Lower leg skin (tissue), 4 donors: ENCODE measurements around the gene SPEG. TPM values are rescaled to one million over a fixed set of nuclear protein-coding genes. Genes with fewer than 3 reads are reported as not detected.

Source experiments
- DNase-seq, 2 donors: peaks; one replicate each; pipeline ENCODE4 v3.0.0-alpha.2; 2019; ENCODE audit warnings: low spot score in 2 of 2
- H3K4me3 ChIP-seq: fragments of 200-600 bp; sonication (generic); 2 replicates; pipeline ENCODE4 v1.5.1; 2017; ENCODE audit warnings: mild to moderate bottlenecking, low read depth; ENCODE audit not compliant: poor library complexity, severe bottlenecking
- POLR2A ChIP-seq, 2 donors: fragments of 450-650 bp; IDR thresholded peaks; one replicate each; pipeline ENCODE4 v1.6.1; 2016 to 2017; ENCODE audit warnings: antibody characterized with exemption in 2 of 2, mild to moderate bottlenecking in 1 of 2, moderate library complexity in 1 of 2
- WGBS, 2 donors: methylation state at CpG; one replicate each; pipeline ENCODE4 v1.1.5; 2018; 5-methylcytosine and 5-hydroxymethylcytosine counted together
- intact Hi-C: fragments of 100-400 bp; cut with DNase I; formaldehyde crosslinking; loops from one replicate; pipeline ENCODE4 v1.15.0; 2023; ENCODE audit warnings: low total_unique reads
- total RNA-seq, 4 donors: library from RNA; depleted of rRNA; stranded (reverse); fragments of >200 nt; gene quantifications; one replicate each; pipeline ENCODE4 v1.1.0, GENCODE V29; 2016
- TF ChIP-seq, protein P1 (sequence below), 3 donors: fragments of 450-650 bp; IDR thresholded peaks; one replicate each; pipeline ENCODE4 v1.5.1; 2016; ENCODE audit warnings: antibody characterized with exemption in 3 of 3, mild to moderate bottlenecking in 3 of 3, moderate library complexity in 2 of 3

Gene SPEG
- total RNA-seq, 4 donors from 2014 or later, result 3.3 to 11.4 (median 5.3) TPM

DNA sequence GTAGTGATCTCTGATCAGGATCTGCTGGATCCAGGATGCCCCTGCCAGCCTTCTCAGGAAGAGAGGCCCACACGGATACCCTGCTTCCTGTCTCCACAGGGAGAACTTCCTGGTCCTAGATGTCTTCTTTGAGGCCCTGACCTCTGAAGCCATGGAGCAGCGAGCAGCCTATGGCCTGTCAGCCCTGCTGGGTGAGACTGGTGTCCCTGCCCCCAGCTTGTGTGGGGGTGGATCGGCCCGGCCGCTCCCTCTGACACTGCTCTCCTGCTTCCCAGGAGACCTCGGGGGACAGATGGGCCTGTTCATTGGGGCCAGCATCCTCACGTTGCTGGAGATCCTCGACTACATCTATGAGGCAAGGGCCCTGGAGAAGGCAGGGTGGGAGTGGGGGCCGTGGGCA lies 102.3 kb downstream of the SPEG start:
- WGBS, 2 donors, result 49 to 60% methylated on average over 9 of the region's 9 CpGs
- no peak overlapping the region for H3K4me3 ChIP-seq
- DNase-seq, result no peak
- TF ChIP-seq, protein P1, sequence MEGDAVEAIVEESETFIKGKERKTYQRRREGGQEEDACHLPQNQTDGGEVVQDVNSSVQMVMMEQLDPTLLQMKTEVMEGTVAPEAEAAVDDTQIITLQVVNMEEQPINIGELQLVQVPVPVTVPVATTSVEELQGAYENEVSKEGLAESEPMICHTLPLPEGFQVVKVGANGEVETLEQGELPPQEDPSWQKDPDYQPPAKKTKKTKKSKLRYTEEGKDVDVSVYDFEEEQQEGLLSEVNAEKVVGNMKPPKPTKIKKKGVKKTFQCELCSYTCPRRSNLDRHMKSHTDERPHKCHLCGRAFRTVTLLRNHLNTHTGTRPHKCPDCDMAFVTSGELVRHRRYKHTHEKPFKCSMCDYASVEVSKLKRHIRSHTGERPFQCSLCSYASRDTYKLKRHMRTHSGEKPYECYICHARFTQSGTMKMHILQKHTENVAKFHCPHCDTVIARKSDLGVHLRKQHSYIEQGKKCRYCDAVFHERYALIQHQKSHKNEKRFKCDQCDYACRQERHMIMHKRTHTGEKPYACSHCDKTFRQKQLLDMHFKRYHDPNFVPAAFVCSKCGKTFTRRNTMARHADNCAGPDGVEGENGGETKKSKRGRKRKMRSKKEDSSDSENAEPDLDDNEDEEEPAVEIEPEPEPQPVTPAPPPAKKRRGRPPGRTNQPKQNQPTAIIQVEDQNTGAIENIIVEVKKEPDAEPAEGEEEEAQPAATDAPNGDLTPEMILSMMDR (IDR thresholded peaks at IDR 0.05), result no peak
- no peak for TF ChIP-seq POLR2A (IDR thresholded peaks at IDR 0.05)
- intact Hi-C loops, result no loop called here

DNA sequence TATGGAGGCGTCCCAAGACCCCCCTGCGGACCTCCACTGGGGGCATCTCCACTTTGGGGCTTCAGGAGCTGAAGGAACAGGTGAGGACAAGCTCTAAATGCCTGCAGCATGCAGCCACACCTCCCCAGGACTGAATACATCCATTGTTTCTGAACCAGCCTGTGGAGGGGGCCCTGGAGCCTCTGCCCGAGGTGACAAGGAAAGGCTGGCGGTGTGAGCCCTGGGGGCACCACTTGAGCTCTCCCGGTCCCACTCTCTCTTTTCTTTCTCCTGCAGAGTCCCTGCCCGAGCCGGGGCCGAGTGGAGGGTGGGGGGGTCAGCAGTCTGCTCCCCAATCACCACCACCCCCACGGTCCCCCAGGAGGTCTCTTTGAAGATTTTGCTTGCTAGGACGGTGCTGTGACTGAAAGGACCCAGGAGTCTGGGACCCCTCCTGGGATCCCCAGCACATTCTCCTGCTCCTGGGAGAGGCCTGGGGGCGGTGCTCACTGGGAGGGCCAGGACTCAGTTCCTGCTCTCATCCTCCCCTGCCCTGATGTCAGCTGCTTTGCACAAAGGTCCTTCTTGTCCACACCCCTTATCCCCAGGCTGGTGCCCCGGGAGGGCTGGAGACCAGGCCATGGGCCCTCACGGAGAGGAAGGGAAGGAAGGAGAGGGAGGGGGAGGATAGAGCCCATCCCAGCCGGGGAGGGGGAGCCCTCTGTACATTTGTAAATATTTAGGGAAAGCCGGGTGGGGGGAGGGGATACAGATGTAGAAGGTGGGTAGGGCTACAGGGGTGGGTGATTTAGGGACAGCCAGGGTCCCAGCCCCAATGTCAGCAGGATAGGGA lies 103.2 kb downstream of the SPEG start:
- no peak overlapping the region for H3K4me3 ChIP-seq
- 44 to 56% methylated on average over 13 to 14 of the region's 15 CpGs for WGBS, 2 donors
- intact Hi-C loops, result no loop called here
- no peak for DNase-seq
- TF ChIP-seq POLR2A (IDR thresholded peaks at IDR 0.05), result no peak
- TF ChIP-seq, protein P1 (IDR thresholded peaks at IDR 0.05), result no peak

DNA sequence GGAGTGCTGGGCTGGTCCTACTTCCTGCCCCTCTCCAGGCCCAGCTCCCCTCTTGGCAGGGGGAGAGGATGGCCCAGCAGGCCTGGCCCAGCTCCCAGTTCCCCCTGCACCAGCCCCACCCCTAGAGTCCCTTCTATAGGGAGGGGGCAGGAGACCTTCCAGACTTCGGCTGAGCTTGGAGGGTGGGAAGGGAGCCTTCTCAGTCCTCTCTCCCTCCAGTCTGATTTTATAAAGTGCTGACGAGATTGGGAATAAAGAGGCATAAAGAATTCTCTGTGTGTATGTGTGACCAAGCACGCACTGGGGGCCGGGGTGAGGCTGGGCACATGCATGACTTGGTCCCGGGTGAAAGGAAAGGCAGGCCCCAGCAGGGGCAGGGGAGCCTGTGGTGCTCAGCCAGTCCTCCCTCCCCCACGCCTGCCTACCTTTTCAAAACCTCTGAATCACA lies 103.9 kb downstream of the SPEG start:
- WGBS, 2 donors, result 74 to 75% methylated on average over 6 of the region's 6 CpGs
- H3K4me3 ChIP-seq, result no peak overlapping the region
- intact Hi-C loops, result no loop called here
- TF ChIP-seq, protein P1 (IDR thresholded peaks at IDR 0.05), result no peak
- no peak for TF ChIP-seq POLR2A (IDR thresholded peaks at IDR 0.05)
- DNase-seq, result no peak

DNA sequence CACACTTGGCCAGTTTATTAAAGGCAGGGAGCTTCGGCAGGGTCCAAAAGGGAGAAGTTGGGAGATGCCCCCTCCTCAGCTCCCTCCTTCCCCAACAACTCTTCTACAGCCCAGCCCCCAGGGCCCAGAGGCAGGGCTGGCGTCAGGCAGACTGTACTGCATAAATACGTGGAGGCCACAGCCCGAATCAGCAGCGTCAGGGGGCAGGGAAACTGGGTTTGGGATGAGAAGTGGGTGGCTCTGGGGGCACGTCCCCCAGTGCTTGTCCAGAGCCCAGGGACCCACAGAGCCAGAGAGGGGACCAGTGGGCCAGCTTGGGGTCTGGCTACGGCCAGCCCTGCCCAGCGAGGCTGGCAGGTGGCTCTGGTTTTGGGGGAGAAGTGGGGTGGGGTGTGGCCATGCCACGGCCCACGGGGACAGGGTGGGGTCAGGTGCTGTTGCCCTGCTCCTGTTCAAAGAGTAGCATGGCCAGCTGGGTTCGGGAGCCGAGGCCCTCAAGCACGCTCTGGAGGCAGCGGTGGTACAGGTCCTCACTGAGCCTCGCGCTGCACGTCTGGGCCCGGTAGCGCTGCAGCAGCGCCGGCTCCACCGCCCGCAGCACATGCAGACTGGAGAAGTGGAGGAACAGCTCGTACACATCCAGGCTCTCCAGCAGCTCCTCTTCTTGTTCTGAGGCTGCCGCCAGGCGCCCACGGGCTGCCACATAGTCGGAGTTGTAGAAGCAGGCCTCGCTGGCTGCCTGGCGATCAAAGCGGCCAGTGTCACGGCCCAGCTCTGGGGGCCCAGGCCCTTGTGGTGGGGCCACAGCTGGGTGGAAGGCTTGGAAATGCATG lies 104.5 kb downstream of the SPEG start:
- intact Hi-C loops, result no loop called here
- 88 to 90% methylated on average over 32 of the region's 32 CpGs for WGBS, 2 donors
- TF ChIP-seq POLR2A (IDR thresholded peaks at IDR 0.05), result no peak
- TF ChIP-seq, protein P1 (IDR thresholded peaks at IDR 0.05), result no peak
- no peak for DNase-seq
- H3K4me3 ChIP-seq, result no peak overlapping the region

DNA sequence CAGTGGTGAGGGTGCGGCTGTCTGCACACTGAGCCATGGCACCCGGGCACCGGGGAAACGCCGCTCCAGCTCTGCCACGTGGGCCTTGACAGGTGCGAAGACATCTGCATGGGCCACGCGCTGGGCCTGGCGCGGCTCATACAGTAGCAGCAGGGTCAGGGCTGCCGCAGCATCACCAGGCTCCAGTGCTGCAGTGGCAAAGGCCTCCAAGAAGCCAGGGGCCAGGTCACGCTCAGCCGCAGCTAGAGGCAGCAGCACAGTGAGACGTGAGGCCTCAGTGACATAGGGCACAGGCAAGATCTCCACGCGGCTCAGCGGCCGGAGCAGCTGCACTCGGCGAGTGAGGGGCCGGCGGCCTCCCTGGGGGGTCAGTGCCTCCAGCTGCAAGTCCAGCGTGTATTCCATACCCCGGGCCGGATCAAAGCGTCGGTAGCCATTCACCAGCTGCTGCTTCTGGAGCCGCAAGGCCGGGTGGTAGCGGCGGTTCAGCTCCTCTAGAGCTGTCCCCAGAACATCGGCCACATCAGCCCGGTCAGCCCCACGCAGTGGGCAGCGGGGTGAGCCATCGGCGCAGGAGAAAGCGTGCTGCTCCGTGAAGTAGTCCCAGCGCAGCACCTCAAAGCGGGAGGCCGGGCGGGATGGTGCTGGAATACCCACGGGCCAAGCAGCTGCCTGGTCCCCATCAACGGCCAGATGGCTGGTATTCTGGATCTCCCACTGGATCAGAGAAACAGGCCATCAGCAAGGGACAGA lies 105.5 kb downstream of the SPEG start:
- intact Hi-C loops, result loop anchor here (5.0 kb wide), 1 partner anchor 147 kb away; no protein-coding TSS in a partner anchor
- no peak overlapping the region for H3K4me3 ChIP-seq
- TF ChIP-seq, protein P1 (IDR thresholded peaks at IDR 0.05), result no peak
- no peak for TF ChIP-seq POLR2A (IDR thresholded peaks at IDR 0.05)
- DNase-seq, result no peak
- WGBS, 2 donors, result 90 to 94% methylated on average over 34 to 42 of the region's 46 CpGs
